K562 (cell line): ENCODE measurements around the gene LEPR. TPM values are rescaled to one million over a fixed set of nuclear protein-coding genes. Genes with fewer than 3 reads are reported as not detected.
A peak's percentile ranks its signal among the peaks of the same experiment; 100 is the strongest.

Experiments
- BCOR ChIP-seq: fragments of 450-650 bp; IDR thresholded peaks from 2 replicates; pipeline ENCODE4 v1.6.1; 2016
- BHLHE40 ChIP-seq: IDR thresholded peaks from 2 replicates; pipeline ENCODE4 v1.6.1; 2011; ENCODE audit warnings: low read length, improper control_type of control experiment
- CSDE1 ChIP-seq, 2 experiments: fragments of 450-650 bp; IDR thresholded peaks; 2 replicates each; pipeline ENCODE4 v1.6.1; 2016; ENCODE audit warnings: mild to moderate bottlenecking in 1 of 2
- CTCF ChIP-seq, 3 experiments: IDR thresholded peaks in 2 of 3; conservative IDR thresholded peaks in 1 of 3; 2 replicates each; pipeline ENCODE4 v1.5.1; 2011 to 2012; ENCODE audit warnings: low read length in 3 of 3, mild to moderate bottlenecking in 3 of 3, control low read depth in 2 of 3, improper control_type of control experiment in 1 of 3, inconsistent platforms in 1 of 3, low read depth in 1 of 3, mixed read lengths in 1 of 3, moderate library complexity in 1 of 3; ENCODE audit not compliant: insufficient read depth in 2 of 3
- FUS ChIP-seq: fragments of 200-400 bp; formaldehyde crosslinking; optimal IDR thresholded peaks from 2 replicates; pipeline ENCODE3; 2017; ENCODE audit warnings: low read depth, low read length
- HNRNPK ChIP-seq: fragments of 200-400 bp; formaldehyde crosslinking; IDR thresholded peaks from one replicate; pipeline ENCODE4 v1.6.1; 2018; ENCODE audit warnings: mild to moderate bottlenecking, low read depth, low read length; ENCODE audit not compliant: poor library complexity, severe bottlenecking
- KDM4B ChIP-seq, 2 experiments: fragments of 450-650 bp in 1 of 2; sonication (generic) in 1 of 2; IDR thresholded peaks; 2 replicates each; pipeline ENCODE4 v1.6.1; 2016 to 2017; ENCODE audit warnings: borderline replicate concordance in 2 of 2, antibody characterized with exemption in 1 of 2, low read depth in 1 of 2, mild to moderate bottlenecking in 1 of 2
- MAZ ChIP-seq, 2 experiments: fragments of 450-650 bp in 1 of 2; sonication (generic) in 1 of 2; formaldehyde crosslinking; IDR thresholded peaks in 1 of 2; conservative IDR thresholded peaks in 1 of 2; 2 replicates each; pipeline versions ENCODE4 v1.4.0 to v1.5.0; 2020; ENCODE audit warnings: mild to moderate bottlenecking in 1 of 2, missing genetic modification reagents in 1 of 2
- NFIX ChIP-seq: fragments of 250-450 bp; sonication (Bioruptor Pico); IDR thresholded peaks from 2 replicates; pipeline ENCODE4 v1.4.0; 2020; ENCODE audit warnings: low read depth, mild to moderate bottlenecking, moderate library complexity
- NFRKB ChIP-seq: fragments of 450-650 bp; IDR thresholded peaks from 2 replicates; pipeline ENCODE4 v1.6.1; 2016; ENCODE audit warnings: low read depth
- PHB2 ChIP-seq: fragments of 450-650 bp; IDR thresholded peaks from 2 replicates; pipeline ENCODE4 v1.6.1; 2017; ENCODE audit warnings: low read depth
- PYGO2 ChIP-seq: fragments of 450-650 bp; IDR thresholded peaks from 2 replicates; pipeline ENCODE4 v1.6.1; 2016; ENCODE audit warnings: mild to moderate bottlenecking, missing genetic modification characterization, moderate library complexity, missing compliant biosample characterization
- RB1 ChIP-seq: fragments of 450-650 bp; IDR thresholded peaks from 2 replicates; pipeline ENCODE4 v1.6.1; 2017; ENCODE audit warnings: low read depth, mild to moderate bottlenecking
- RCOR1 ChIP-seq, 2 experiments: IDR thresholded peaks; 2 replicates each; pipeline ENCODE4 v1.6.1; 2012; ENCODE audit warnings: low read depth in 2 of 2, low read length in 2 of 2, borderline replicate concordance in 1 of 2, improper control_type of control experiment in 1 of 2
- TCF7 ChIP-seq: sonication (generic); IDR thresholded peaks from 2 replicates; pipeline ENCODE4 v1.6.1; 2016; ENCODE audit warnings: antibody characterized with exemption, borderline replicate concordance
- TFAP4 ChIP-seq: sonication (generic); formaldehyde crosslinking; IDR thresholded peaks from 2 replicates; pipeline ENCODE4 v1.8.0; 2022; ENCODE audit warnings: missing genetic modification reagents, mild to moderate bottlenecking, moderate library complexity, borderline replicate concordance
- ZEB2 ChIP-seq: fragments of 450-650 bp; IDR thresholded peaks from 2 replicates; pipeline ENCODE4 v1.6.1; 2016
- ZNF184 ChIP-seq: sonication (generic); formaldehyde crosslinking; IDR thresholded peaks from 2 replicates; pipeline ENCODE4 v1.5.0; 2020; ENCODE audit warnings: missing genetic modification reagents
- ZNF311 ChIP-seq: fragments of 250-450 bp; sonication (Bioruptor Pico); IDR thresholded peaks from 2 replicates; pipeline ENCODE4 v1.4.0; 2020; ENCODE audit warnings: mild to moderate bottlenecking, moderate library complexity
- ZNF655 ChIP-seq: fragments of 250-450 bp; sonication (Bioruptor Pico); IDR thresholded peaks from 2 replicates; pipeline ENCODE4 v1.5.0; 2021
- ZNF668 ChIP-seq: fragments of 250-450 bp; sonication (Bioruptor Pico); IDR thresholded peaks from 2 replicates; pipeline ENCODE4 v1.8.0; 2022; ENCODE audit warnings: mild to moderate bottlenecking, inconsistent platforms
- polyA plus RNA-seq, 8 experiments: library from polyadenylated mRNA; depleted of rRNA in 4 of 8; stranded (reverse) in 5 of 8; unstranded in 3 of 8; fragments of >200 nt; fragmentation: Nextera tagmentation in 2 of 8; fragmentation: Illumina TruSeq in 1 of 8; extraction: Ambion mirVana in 2 of 8; extraction: Trizol in 1 of 8; gene quantifications; 2 replicates each; pipeline versions ENCODE4 v1.2.1 to v1.2.3, GENCODE V29; 2011 to 2014; ENCODE audit warnings: inconsistent platforms in 1 of 8, missing spikeins in 1 of 8
- total RNA-seq, 7 experiments: library from RNA; depleted of rRNA in 6 of 7; stranded (reverse); fragments of >200 nt in 6 of 7; fragmentation: Illumina TruSeq in 2 of 7; extraction: Trizol in 2 of 7; gene quantifications; 2 replicates each; pipeline versions ENCODE4 v1.2.1 to v1.2.3, GENCODE V29; 2011 to 2021; ENCODE audit warnings: low replicate concordance in 1 of 7
- TF ChIP-seq, protein P1 (sequence below): IDR thresholded peaks from 3 replicates; pipeline ENCODE4 v1.6.1; 2011; ENCODE audit warnings: borderline replicate concordance, mild to moderate bottlenecking, moderate library complexity; ENCODE audit not compliant: insufficient read length; ENCODE audit errors: extremely low read depth

LEPR gene
- total and polyA plus RNA-seq, 9 of the 15 experiments (the other 6 are each of a cell fraction or from before 2014, with no cell fraction given), result 12.2 to 111 (median 43.1) TPM

DNA sequence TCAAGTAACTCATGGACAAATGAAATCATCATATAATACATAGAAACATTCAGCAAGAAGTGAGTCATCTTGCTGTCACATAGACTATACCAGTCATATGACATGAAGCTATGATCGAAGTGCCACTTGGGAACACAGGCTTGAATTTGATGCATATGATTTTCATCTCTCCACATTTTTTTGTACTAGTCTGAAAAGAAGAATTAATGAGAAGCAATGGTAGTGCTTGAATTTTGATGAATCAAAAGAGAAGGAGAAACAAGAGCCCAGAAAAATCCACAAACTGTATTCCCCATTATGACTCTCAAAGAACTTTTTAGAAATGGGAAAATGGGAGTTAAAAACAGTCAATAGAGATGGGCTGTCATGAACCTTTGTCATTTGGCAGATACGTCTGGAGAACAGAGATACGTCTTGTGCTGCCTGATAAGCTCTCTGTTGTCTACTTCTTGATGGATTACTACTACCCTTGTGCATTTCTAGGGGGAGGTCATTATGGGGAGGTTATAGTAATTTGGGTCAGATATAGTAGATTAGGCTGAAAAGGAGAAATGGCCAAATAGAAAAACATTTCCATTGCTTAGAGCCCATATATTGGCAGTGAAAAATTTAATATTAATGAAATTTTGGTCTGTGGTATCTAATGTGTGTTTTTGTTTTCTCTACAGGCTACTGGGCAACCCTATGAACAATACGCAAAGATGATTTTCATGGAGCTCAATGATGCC is 8.0 kb upstream of the LEPR start (continued):
- peak; percentile 68; the same call in 1 of the 2 replicates for TF ChIP-seq TCF7
- TF ChIP-seq NFIX (CRISPR knock-in tag), result no peak
- no peak for TF ChIP-seq TFAP4 (CRISPR knock-in tag)
- no peak for TF ChIP-seq RB1
- TF ChIP-seq CTCF (IDR thresholded peaks at IDR 0.05 in 2 of 3, conservative IDR thresholded peaks at IDR 0.05 in 1 of 3; ENCODE audit: insufficient read depth in 2 of 3, low read depth in 1 of 3, low read length in 3 of 3), result no peak
- TF ChIP-seq ZEB2, result peak; percentile 78
- no peak for TF ChIP-seq HNRNPK
- TF ChIP-seq, protein P1, sequence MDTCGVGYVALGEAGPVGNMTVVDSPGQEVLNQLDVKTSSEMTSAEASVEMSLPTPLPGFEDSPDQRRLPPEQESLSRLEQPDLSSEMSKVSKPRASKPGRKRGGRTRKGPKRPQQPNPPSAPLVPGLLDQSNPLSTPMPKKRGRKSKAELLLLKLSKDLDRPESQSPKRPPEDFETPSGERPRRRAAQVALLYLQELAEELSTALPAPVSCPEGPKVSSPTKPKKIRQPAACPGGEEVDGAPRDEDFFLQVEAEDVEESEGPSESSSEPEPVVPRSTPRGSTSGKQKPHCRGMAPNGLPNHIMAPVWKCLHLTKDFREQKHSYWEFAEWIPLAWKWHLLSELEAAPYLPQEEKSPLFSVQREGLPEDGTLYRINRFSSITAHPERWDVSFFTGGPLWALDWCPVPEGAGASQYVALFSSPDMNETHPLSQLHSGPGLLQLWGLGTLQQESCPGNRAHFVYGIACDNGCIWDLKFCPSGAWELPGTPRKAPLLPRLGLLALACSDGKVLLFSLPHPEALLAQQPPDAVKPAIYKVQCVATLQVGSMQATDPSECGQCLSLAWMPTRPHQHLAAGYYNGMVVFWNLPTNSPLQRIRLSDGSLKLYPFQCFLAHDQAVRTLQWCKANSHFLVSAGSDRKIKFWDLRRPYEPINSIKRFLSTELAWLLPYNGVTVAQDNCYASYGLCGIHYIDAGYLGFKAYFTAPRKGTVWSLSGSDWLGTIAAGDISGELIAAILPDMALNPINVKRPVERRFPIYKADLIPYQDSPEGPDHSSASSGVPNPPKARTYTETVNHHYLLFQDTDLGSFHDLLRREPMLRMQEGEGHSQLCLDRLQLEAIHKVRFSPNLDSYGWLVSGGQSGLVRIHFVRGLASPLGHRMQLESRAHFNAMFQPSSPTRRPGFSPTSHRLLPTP, result no peak
- TF ChIP-seq FUS, result no peak
- no peak for TF ChIP-seq ZNF184
- peak; percentile 17 to 95; a peak in 3 of 4 replicates for TF ChIP-seq RCOR1 (IDR thresholded peaks at IDR 0.05; ENCODE audit: borderline replicate concordance in 1 of 2, low read depth in 2 of 2, low read length in 2 of 2)
- TF ChIP-seq BHLHE40, result peak; percentile 53; the same call in 1 of the 2 replicates
- peak; percentile 93 for TF ChIP-seq PHB2
- peak; percentile 69 to 84 for TF ChIP-seq MAZ (CRISPR knock-in tag; conservative IDR thresholded peaks at IDR 0.05 in 1 of 2, IDR thresholded peaks at IDR 0.05 in 1 of 2)
- TF ChIP-seq ZNF311 (CRISPR knock-in tag), result peak; percentile 51; the same call in 1 of the 2 replicates
- TF ChIP-seq BCOR, result peak; percentile 68
- TF ChIP-seq ZNF668 (CRISPR knock-in tag), result no peak
- no peak for TF ChIP-seq CSDE1 (IDR thresholded peaks at IDR 0.05)
- TF ChIP-seq KDM4B (IDR thresholded peaks at IDR 0.05; ENCODE audit: borderline replicate concordance in 2 of 2, low read depth in 1 of 2), result no peak
- peak; percentile 55; the same call in 1 of the 2 replicates for TF ChIP-seq NFRKB
- TF ChIP-seq ZNF655 (CRISPR knock-in tag), result no peak
- TF ChIP-seq PYGO2 (tag), result peak; percentile 92
